Prostate gland (tissue), 2 donors: ENCODE measurements around the gene MYO9B.

Experiments
- CTCF ChIP-seq, 4 experiments: fragments of 200-600 bp in 2 of 4; fragments of 450-650 bp in 2 of 4; sonication (generic) in 2 of 4; IDR thresholded peaks; 1 replicate in 3 of 4; 2 replicates in 1 of 4; pipeline ENCODE4 v1.5.1; 2016 to 2019; ENCODE audit warnings: antibody characterized with exemption in 4 of 4, mild to moderate bottlenecking in 2 of 4, moderate library complexity in 2 of 4
- POLR2AphosphoS5 ChIP-seq: sonication (generic); formaldehyde crosslinking; IDR thresholded peaks from one replicate; pipeline ENCODE4 v1.6.1; 2017; ENCODE audit warnings: antibody characterized with exemption

DNA sequence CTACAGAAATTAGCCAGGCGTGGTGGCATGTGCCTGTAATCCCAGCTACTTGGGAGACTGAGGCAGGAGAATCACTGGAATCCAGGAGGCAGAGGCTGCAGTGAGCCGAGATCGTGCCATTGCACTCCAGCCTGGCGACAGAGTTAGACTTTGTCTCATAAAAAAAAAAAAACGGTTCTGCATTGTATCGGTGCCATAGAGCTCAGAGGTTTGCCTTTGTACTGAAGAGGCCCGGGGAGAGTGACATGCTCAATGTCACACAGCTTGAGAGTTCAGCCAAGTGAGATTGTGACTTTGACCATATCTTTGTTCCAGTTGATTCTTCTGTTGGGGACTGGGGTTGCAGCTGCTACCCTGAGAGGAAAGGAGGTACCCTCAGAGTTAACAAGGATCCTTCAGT is 4.7 kb upstream of the MYO9B start:
- TF ChIP-seq CTCF (IDR thresholded peaks at IDR 0.05) (no peak), POLR2AphosphoS5 (no peak)
